GM04503 (cell line): ENCODE measurements around the gene CREB5.
"Not testable (repeated sequence)": the region's sequence is repeated elsewhere in the genome, so short reads cannot be mapped to it uniquely, and the experiment has no call there.

Experiments
- DNase-seq: peaks from one replicate; pipeline ENCODE4 v3.0.0-alpha.2; 2012; ENCODE audit warnings: low read depth

Gene CREB5

GRCh38 chr7:28581351-28581750, 169.0 kb downstream of the CREB5 start:
- no peak for DNase-seq

DNA sequence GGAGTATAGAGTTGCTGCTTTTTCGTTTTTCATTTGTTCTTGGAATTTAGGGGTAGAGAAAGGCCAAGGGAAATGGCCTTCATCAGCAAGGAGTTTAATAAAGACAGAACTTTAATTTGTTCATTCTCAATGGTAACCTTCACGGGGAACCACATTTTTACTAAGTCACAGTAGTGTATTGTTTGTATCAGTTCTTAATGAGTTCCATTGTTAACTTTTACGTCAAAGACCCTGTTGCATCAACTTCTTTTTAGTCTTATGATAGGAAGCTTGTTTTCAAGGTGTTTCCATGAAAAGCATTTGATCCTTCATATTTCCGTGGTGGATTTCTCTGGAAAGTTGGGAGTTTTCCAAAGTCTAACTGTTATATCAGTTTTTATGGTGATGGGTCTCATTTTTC, 169.9 kb downstream of the CREB5 start:
- DNase-seq: no peak

DNA sequence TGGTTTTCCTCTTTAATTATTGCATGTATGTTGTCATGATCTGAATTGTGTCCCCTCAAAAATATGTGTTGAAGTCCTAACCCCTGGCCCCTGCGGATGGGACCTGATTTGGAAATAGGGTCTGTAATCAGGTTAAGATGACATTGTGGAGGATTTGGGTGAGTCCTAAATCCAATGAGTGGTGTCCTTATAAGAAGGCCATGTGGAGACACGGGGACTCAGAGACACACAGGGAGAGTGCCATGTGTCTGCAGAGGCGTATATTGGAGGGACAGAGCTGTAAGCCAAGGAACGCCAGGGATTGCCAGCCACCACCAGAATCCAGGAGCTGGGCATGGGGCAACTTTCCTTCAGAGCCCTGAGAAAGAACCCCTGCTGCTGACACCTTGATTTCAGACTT, 171.9 kb downstream of the CREB5 start:
- no peak for DNase-seq

GRCh38 chr7:28586736-28587135, 174.4 kb downstream of the CREB5 start:
- DNase-seq: no peak

DNA sequence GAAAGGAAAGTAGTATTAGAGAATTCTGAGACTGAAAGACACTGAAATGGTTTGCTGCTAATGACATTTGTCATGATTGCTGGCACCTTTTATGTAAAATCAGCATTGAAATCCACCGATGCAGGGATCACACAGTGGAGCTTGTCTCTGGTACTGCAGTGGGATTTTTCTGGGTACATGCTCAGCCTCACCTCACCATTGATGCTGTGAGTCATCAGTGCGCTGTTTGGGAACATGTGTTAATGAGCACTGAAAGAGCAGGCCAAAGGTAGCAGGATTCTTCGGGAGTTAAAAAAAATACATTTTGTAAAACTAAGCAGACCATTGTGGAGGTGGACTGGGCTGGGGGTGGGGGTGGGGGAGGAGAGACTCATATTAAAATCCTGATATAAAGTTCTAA, 174.9 kb downstream of the CREB5 start:
- no peak for DNase-seq

GRCh38 chr7:28588602-28589001, 176.3 kb downstream of the CREB5 start:
- DNase-seq: no peak

GRCh38 chr7:28591041-28591674, 178.8 kb downstream of the CREB5 start:
- DNase-seq: no peak

GRCh38 chr7:28591725-28592349, 179.5 kb downstream of the CREB5 start:
- no peak for DNase-seq

DNA sequence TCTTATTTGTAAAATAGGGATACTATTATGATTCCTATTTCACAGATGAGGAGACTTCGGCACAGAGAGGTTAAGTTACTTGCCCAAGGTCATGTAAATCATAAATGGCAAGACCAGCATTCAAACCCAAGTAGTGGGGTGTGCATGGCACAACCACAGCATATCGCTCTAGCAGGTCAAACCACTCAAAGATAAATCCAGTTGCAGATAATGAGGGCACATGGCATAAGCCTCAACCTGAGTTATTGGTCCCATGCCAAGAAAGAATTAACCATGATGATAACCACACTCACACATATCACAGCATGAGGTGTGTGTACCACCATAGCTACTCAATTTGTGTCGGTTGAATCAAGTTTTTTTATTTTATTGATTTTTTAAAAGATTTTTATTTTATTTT, 180.5 kb downstream of the CREB5 start:
- no peak for DNase-seq

DNA sequence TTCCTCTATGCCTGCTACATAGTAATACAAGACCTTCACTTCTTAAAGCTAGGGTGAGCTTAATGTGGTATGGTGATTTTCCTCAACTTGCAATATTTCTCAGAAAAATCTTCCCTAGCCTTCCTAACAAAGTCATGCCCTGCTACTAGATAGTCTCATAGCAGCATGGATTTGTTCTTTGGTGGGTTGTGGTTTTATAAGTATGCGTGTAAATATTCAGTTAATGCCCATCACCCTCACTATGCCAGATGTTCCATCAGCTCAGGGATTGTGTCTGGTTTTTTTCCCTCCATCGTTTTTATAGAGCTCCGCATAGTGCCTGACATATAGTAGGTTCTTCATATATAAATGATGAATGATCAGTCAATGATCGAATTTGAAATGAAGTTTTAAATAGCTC, 182.8 kb downstream of the CREB5 start:
- no peak for DNase-seq

- DNase-seq: no peak
These were observed 183.5 kb downstream of the CREB5 start for GRCh38 chr7:28595801-28596200.

GRCh38 chr7:28596245-28596935, 184.1 kb downstream of the CREB5 start:
- DNase-seq: no peak

GRCh38 chr7:28597284-28597683, 185.0 kb downstream of the CREB5 start:
- DNase-seq: no peak

DNA sequence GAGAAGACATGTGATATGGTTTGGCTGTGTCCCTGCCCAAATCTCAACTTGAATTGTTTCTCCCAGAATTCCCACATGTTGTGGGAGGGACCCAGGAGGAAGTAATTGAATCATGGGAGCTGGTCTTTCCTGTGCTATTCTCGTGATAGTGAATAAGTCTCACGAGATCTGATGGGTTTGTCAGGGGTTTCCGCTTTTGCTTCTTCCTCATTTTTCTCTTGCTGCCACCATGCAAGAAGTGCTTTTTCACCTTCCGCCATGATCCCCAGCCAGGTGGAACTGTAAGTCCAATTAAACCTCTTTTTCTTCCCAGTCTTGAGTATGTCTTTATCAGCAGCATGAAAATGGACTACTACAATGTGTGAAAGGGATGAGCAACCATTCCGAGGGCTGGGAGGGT, 185.7 kb downstream of the CREB5 start:
- DNase-seq: not testable (repeated sequence)

DNA sequence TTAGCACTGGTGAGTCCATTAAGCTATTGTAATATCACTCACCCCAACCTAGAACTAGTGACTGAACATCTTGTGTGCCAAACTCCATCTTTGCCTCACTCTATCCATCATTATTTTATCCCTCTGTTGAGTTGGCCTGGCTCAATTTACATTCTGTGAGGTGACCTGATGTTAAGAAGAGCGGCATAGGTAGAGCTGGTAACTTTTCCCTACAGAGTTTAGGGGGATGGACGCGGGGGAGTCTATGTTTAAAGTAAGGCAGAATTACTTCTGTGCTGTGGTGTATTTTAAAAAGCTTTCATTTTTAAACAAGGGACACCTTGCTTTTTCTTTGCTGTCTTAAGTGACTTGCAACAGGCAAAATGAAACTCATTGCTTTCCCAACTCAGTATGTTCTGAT, 186.3 kb downstream of the CREB5 start:
- DNase-seq: no peak

DNA sequence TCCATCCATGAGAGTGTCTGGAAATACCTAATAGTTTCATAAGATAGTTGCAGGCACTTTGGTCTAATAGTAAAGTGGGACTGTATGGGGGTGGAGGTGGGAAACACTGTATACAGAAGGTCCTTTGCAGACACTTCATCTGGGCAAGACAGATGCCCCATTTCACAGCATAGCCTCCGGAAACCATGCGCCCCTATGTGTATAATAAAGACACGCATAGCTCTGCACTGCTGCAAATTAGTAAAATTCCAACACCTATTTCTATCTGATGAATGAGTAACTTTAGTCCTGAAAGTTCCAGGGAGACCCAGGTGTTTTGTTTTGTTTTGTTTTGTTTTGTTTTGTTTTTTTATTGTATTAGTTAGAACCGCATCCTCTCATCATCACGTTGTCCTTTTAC, 187.1 kb downstream of the CREB5 start:
- DNase-seq: no peak

DNA sequence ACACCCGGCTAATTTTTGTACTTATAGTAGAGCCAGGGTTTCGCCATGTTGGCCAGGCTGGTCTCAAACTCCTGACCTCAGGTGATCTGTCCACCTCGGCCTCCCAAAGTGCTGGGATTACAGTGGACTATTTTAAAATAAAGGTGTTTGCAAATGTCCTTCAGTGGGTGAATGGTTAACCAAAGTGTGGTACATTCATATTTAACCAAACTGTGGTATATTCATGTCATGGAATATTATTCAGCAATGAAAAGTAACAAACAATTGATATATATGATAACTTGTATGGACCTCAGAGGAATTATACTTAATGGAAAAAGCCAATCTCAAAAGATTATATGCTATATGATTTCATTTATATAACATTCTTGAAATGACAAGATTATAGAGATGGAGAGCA, 190.0 kb downstream of the CREB5 start:
- DNase-seq: no peak

DNA sequence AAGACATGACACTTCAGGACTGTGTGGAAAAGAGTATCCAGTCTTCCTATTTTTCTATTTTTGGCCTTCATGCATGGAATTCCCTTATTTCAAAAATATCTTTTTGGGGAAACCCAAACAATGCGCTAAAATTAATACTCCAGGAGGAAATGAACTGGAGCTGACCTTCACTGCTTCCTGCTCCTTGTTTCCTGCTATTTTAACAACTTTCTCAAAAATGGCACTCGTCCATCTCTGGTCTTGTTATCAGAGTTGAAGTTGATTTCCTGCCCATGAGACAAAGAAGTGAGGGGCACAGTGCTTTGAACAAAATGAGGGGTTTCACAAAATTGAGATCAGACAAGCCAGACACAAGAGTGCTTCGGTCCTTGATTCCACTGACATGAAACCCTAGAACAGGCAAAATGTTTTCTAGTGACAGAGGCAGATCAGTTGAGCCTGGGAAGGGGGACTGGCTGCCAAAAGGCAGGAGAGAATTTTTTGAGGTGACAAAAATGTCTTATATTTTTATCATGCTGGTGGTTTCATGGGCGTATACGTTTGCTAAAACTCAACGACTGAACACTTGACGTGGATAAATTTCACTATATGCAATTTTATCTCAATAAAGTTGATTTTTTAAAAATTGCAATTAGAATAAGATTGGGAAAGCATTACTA, 193.2 kb downstream of the CREB5 start:
- no peak for DNase-seq

GRCh38 chr7:28606421-28606820, 194.1 kb downstream of the CREB5 start:
- no peak for DNase-seq

DNA sequence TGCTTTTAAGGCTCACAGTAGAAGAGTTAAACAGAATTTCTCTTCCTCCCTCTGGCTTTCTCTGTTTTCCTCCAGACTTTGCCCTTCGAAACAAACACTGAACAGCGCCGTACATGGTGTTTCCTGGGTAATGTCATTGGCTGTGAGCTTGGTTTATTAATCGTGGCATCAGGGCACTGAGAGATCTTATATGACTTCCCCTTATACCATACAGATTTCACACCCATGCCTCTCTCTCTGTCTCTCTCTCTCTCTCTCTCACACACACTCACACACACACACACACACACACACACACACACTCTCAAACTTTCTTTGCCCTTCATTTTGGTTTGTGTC, 195.5 kb downstream of the CREB5 start:
- no peak for DNase-seq

GRCh38 chr7:28608237-28608656, 195.9 kb downstream of the CREB5 start:
- DNase-seq: no peak

- no peak for DNase-seq
These were observed 196.4 kb downstream of the CREB5 start for GRCh38 chr7:28608731-28609130.

DNA sequence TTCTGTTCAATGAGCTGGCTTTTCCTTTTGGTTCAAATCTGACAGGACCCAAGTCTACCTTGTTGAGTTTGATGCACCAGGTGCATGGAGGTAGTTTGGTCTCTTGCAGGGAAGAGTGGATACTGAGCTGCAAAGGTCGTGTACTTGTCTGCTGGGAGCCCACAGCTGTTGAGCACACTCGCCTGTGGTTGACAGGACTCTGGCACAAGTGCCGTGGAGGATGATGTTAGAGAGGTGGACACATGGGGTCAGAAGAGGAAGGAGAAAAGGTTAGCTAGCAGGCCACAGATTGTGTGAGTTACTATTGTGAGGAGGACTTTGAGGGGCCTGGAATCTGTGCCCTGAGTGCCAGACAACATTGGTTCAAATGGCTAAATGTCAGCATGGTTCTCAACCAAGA, 197.3 kb downstream of the CREB5 start:
- no peak for DNase-seq
